H1 (cell line): ENCODE results near the gene NMT1. TPM values are rescaled to one million over a fixed set of nuclear protein-coding genes. Genes with fewer than 3 reads are reported as not detected.

ENCODE experiments used
- CTCF ChIA-PET: fragments of 300-600 bp; sonication (Branson Sonifier 250); formaldehyde crosslinking; loops from one replicate; lab custom pipeline; 2021; ENCODE audit not compliant: partially characterized antibody; lab: Charles Lee
- POLR2A ChIA-PET: fragments of 300-600 bp; sonication (Branson Sonifier 250); formaldehyde crosslinking; loops from one replicate; lab custom pipeline; 2021; ENCODE audit warnings: inconsistent platforms; ENCODE audit not compliant: partially characterized antibody; lab: Charles Lee
- DNase-seq, 2 experiments: peaks; one replicate each; pipeline versions ENCODE4 v3.0.0 to v3.0.0-alpha.2; 2010 to 2022; ENCODE audit warnings: low spot score in 2 of 2, low read depth in 1 of 2, mixed read lengths in 1 of 2
- FAIRE-seq: peaks from 2 replicates; lab custom pipeline; 2011; peaks lifted over from hg19 to GRCh38; lab: Jason Lieb, UNC
- H2AFZ ChIP-seq: 2 replicates; pipeline ENCODE4 v1.8.1; 2012; ENCODE audit warnings: low read length, inconsistent platforms
- H2AK5ac ChIP-seq: 2 replicates; pipeline ENCODE4 v1.6.1; 2013; ENCODE audit warnings: low read depth, low read length
- H2BK120ac ChIP-seq: replicated peaks from 2 replicates; pipeline ENCODE3; 2013; ENCODE audit warnings: low read depth, low read length, inconsistent platforms
- H2BK12ac ChIP-seq: 2 replicates; pipeline ENCODE4 v1.6.1; 2013; ENCODE audit warnings: low read depth, low read length
- H2BK15ac ChIP-seq: 2 replicates; pipeline ENCODE4 v1.6.1; 2013; ENCODE audit warnings: low read length
- H2BK20ac ChIP-seq: 2 replicates; pipeline ENCODE4 v1.6.1; 2013; ENCODE audit warnings: low read length
- H2BK5ac ChIP-seq: 2 replicates; pipeline ENCODE4 v1.6.1; 2013; ENCODE audit warnings: low read depth, low read length
- H3K14ac ChIP-seq: 2 replicates; pipeline ENCODE4 v1.6.1; 2013; ENCODE audit warnings: inconsistent platforms; ENCODE audit not compliant: insufficient read length
- H3K18ac ChIP-seq: 2 replicates; pipeline ENCODE4 v1.6.1; 2013; ENCODE audit warnings: low read length; ENCODE audit errors: extremely low read depth
- H3K23ac ChIP-seq: 2 replicates; pipeline ENCODE4 v1.6.1; 2013; ENCODE audit warnings: inconsistent platforms; ENCODE audit not compliant: insufficient read length
- H3K23me2 ChIP-seq: 2 replicates; pipeline ENCODE4 v1.6.1; 2013; ENCODE audit warnings: low read depth, low read length
- H3K27ac ChIP-seq: 2 replicates; pipeline ENCODE4 v1.6.1; 2011; ENCODE audit warnings: low read depth, low read length, inconsistent platforms
- H3K27me3 ChIP-seq, 4 experiments: replicated peaks in 1 of 4; 1 replicate in 1 of 4; 2 replicates in 3 of 4; pipeline versions ENCODE4 v1.6.1 to v1.8.1; 2011 to 2013; ENCODE audit warnings: low read length in 3 of 4, mild to moderate bottlenecking in 3 of 4, inconsistent platforms in 2 of 4, mixed read lengths in 2 of 4, moderate library complexity in 1 of 4; ENCODE audit not compliant: control insufficient read depth in 3 of 4, insufficient read depth in 3 of 4; ENCODE audit errors: extremely low read depth in 1 of 4
- H3K36me3 ChIP-seq, 4 experiments: 2 replicates each; pipeline versions ENCODE4 v1.6.1 to v1.8.1; 2011 to 2013; ENCODE audit warnings: mild to moderate bottlenecking in 4 of 4, low read length in 3 of 4, moderate library complexity in 2 of 4, control low read depth in 1 of 4, inconsistent platforms in 1 of 4; ENCODE audit not compliant: insufficient read depth in 4 of 4, control insufficient read depth in 2 of 4
- H3K4ac ChIP-seq: replicated peaks from 2 replicates; pipeline ENCODE3; 2013; ENCODE audit warnings: low read length, low read depth, mixed read lengths, inconsistent platforms; ENCODE audit not compliant: insufficient read length
- H3K4me1 ChIP-seq, 4 experiments: replicated peaks in 1 of 4; 1 replicate in 1 of 4; 2 replicates in 3 of 4; pipeline versions ENCODE4 v1.6.1 to v1.8.1; 2011 to 2013; ENCODE audit warnings: low read length in 3 of 4, inconsistent platforms in 2 of 4, mixed read lengths in 1 of 4; ENCODE audit not compliant: insufficient read depth in 4 of 4, control insufficient read depth in 3 of 4
- H3K4me2 ChIP-seq, 2 experiments: 2 replicates each; pipeline versions ENCODE4 v1.6.1 to v1.8.1; 2011 to 2013; ENCODE audit warnings: low read depth in 2 of 2, low read length in 2 of 2, control low read depth in 1 of 2, inconsistent platforms in 1 of 2, mild to moderate bottlenecking in 1 of 2; ENCODE audit not compliant: insufficient read depth in 1 of 2
- H3K4me3 ChIP-seq, 4 experiments: fragments of 200-600, 300-600 bp in 1 of 4; sonication (generic), shearing (Covaris generic), sonication (Bioruptor Twin) in 1 of 4; 2 replicates each; pipeline versions ENCODE4 v1.5.1 to v1.8.1; 2011 to 2016; ENCODE audit warnings: low read length in 4 of 4, low read depth in 3 of 4, control low read depth in 2 of 4, inconsistent platforms in 2 of 4, mild to moderate bottlenecking in 2 of 4, mixed read lengths in 1 of 4, moderate library complexity in 1 of 4; ENCODE audit not compliant: insufficient read depth in 2 of 4; ENCODE audit errors: extremely low read depth in 1 of 4
- H3K56ac ChIP-seq: replicated peaks from 2 replicates; pipeline ENCODE3; 2013; ENCODE audit warnings: low read depth, mild to moderate bottlenecking, mixed read lengths, low read length, inconsistent platforms; ENCODE audit not compliant: insufficient read length
- H3K79me1 ChIP-seq: 2 replicates; pipeline ENCODE4 v1.6.1; 2013; ENCODE audit warnings: low read depth, low read length, control low read depth
- H3K79me2 ChIP-seq, 2 experiments: 2 replicates each; pipeline versions ENCODE4 v1.6.1 to v1.8.1; 2012 to 2013; ENCODE audit warnings: low read length in 2 of 2, mild to moderate bottlenecking in 2 of 2, inconsistent platforms in 1 of 2; ENCODE audit not compliant: insufficient read depth in 2 of 2, control insufficient read depth in 1 of 2
- H3K9ac ChIP-seq, 4 experiments: replicated peaks in 1 of 4; 1 replicate in 1 of 4; 2 replicates in 3 of 4; pipeline versions ENCODE4 v1.6.1 to v1.8.1; 2011 to 2013; ENCODE audit warnings: low read depth in 3 of 4, low read length in 3 of 4, control low read depth in 2 of 4, mild to moderate bottlenecking in 2 of 4, moderate library complexity in 2 of 4, inconsistent platforms in 1 of 4; ENCODE audit errors: extremely low read depth in 1 of 4
- H3K9me3 ChIP-seq, 2 experiments: 2 replicates each; pipeline versions ENCODE4 v1.6.1 to v1.8.1; 2012 to 2013; ENCODE audit warnings: mild to moderate bottlenecking in 2 of 2, moderate library complexity in 2 of 2, control low read depth in 1 of 2, inconsistent platforms in 1 of 2, low read depth in 1 of 2, low read length in 1 of 2, mixed read lengths in 1 of 2; ENCODE audit not compliant: insufficient read depth in 2 of 2
- H4K20me1 ChIP-seq, 2 experiments: replicated peaks in 1 of 2; 2 replicates each; pipeline versions ENCODE3 to v1.8.1; 2011 to 2013; ENCODE audit warnings: inconsistent platforms in 2 of 2, low read length in 2 of 2, mild to moderate bottlenecking in 1 of 2; ENCODE audit not compliant: insufficient read depth in 2 of 2, control insufficient read depth in 1 of 2
- H4K5ac ChIP-seq: 2 replicates; pipeline ENCODE4 v1.6.1; 2013; ENCODE audit warnings: low read length, low read depth, mixed read lengths, inconsistent platforms; ENCODE audit not compliant: insufficient read length
- H4K8ac ChIP-seq: 2 replicates; pipeline ENCODE4 v1.8.0; 2013; ENCODE audit warnings: mild to moderate bottlenecking, moderate library complexity, low read length, inconsistent platforms; ENCODE audit not compliant: insufficient read depth; ENCODE audit errors: extremely low read depth
- H4K91ac ChIP-seq: replicated peaks from 2 replicates; pipeline ENCODE3; 2013; ENCODE audit warnings: low read length, mixed read lengths, inconsistent platforms; ENCODE audit not compliant: insufficient read length
- CTCF ChIP-seq, 3 experiments: IDR thresholded peaks; 1 replicate in 2 of 3; 2 replicates in 1 of 3; pipeline versions ENCODE4 v1.5.1 to v1.6.1; 2011; ENCODE audit warnings: low read length in 3 of 3, mild to moderate bottlenecking in 3 of 3, inconsistent platforms in 2 of 3, low read depth in 1 of 3, moderate library complexity in 1 of 3; ENCODE audit not compliant: insufficient read depth in 1 of 3; ENCODE audit errors: control extremely low read depth in 1 of 3
- GTF2F1 ChIP-seq: IDR thresholded peaks from 2 replicates; pipeline ENCODE4 v1.6.1; 2012; ENCODE audit warnings: low read depth, low read length, improper control_type of control experiment, borderline replicate concordance
- SAP30 ChIP-seq: fragments of 300-600 bp; sonication (generic); IDR thresholded peaks from 2 replicates; pipeline ENCODE4 v1.7.1; 2012; ENCODE audit warnings: low read length, moderate library complexity, mild to moderate bottlenecking, inconsistent platforms; ENCODE audit not compliant: insufficient read depth, insufficient replicate concordance
- SIRT6 ChIP-seq: IDR thresholded peaks from one replicate; pipeline ENCODE4 v1.7.1; 2012; ENCODE audit warnings: low read length, inconsistent platforms
- SP4 ChIP-seq: IDR thresholded peaks from 2 replicates; pipeline ENCODE4 v1.6.1; 2012; ENCODE audit warnings: low read length, inconsistent platforms
- WGBS, 2 experiments: shearing (Covaris generic) in 1 of 2; methylation state at CpG; one replicate each; pipeline versions ENCODE4 v1.1.6 to v1.1.7; 2013 to 2015; ENCODE audit warnings: low lambda C conversion rate in 2 of 2, mixed read lengths in 2 of 2, inconsistent platforms in 1 of 2, low coverage in 1 of 2, missing lambda C conversion rate in 1 of 2; ENCODE audit not compliant: insufficient replicate concordance in 2 of 2, insufficient coverage in 1 of 2, insufficient read length in 1 of 2; ENCODE audit errors: extremely low coverage in 1 of 2, missing lambda C conversion rate in 1 of 2; 5-methylcytosine and 5-hydroxymethylcytosine counted together
- polyA plus RNA-seq, 7 experiments: library from polyadenylated mRNA; depleted of rRNA in 3 of 7; stranded (reverse) in 5 of 7; unstranded in 2 of 7; fragments of >200 nt in 5 of 7; fragments of 200-250 nt in 2 of 7; gene quantifications; 1 replicate in 5 of 7; 2 replicates in 1 of 7; 4 replicates in 1 of 7; pipeline versions ENCODE4 v1.2.1 to v1.2.3, GENCODE V29; 2011 to 2013; ENCODE audit warnings: missing spikeins in 2 of 7, mixed read lengths in 2 of 7
- total RNA-seq: library from RNA; stranded (reverse); fragmentation: NEBNext Ultra II Directional; extraction: Animal tissue kit (Norgen Biotek cat#: 25700); gene quantifications from 2 replicates; pipeline ENCODE4 v1.2.1, GENCODE V29; 2021
- TF ChIP-seq, protein P1 (sequence below): IDR thresholded peaks from 2 replicates; pipeline ENCODE4 v1.6.1; 2011; ENCODE audit warnings: low read length, improper control_type of control experiment

NMT1 gene
- total and polyA plus RNA-seq, 2 of the 8 experiments (the other 6 are each of a cell fraction or from before 2014, with no cell fraction given): 42.9 to 149 TPM

GRCh38 chr17:45051060-45051719 lies 9.9 kb upstream of the NMT1 start, which contains the start of gene DCAKD:
Gene DCAKD, minus strand, starts transcription at chr17:45051632. Its CDS starts 16,747 bp downstream, at chr17:45034885.
- peak within 1 kb of the TSS; percentile 75 to 84 (median 79) for H3K4me3 ChIP-seq
- H3K4ac ChIP-seq: peak within 1 kb of the TSS; percentile 98
- H3K27me3 ChIP-seq: no peaks in the 10 kb centered on the region; a peak in 1 of 7 replicates
- peak within 1 kb of the TSS; percentile 91 for H4K91ac ChIP-seq
- no peaks in the 10 kb centered on the region; a peak in 1 of 8 replicates for H3K36me3 ChIP-seq
- peak within 1 kb of the TSS; percentile 47; the same call in 1 of the 2 replicates for H2AK5ac ChIP-seq
- FAIRE-seq: no peak
- peak within 1 kb of the TSS; percentile 44 for H3K14ac ChIP-seq
- peaks cover 8% of the 10 kb centered on the region; the same call in 1 of the 2 replicates for H3K23me2 ChIP-seq
- peaks cover 0 to 28% of the 10 kb centered on the region in 2 experiments; a peak in 2 of 4 replicates for H3K79me2 ChIP-seq
- peak within 1 kb of the TSS; percentile 69; the same call in 1 of the 2 replicates for H2BK5ac ChIP-seq
- H4K5ac ChIP-seq: peak within 1 kb of the TSS; percentile 91
- H4K8ac ChIP-seq: peak within 1 kb of the TSS; percentile 84; the same call in 1 of the 2 replicates
- peak within 1 kb of the TSS; percentile 95; the same call in 1 of the 2 replicates for H2AFZ ChIP-seq
- peak within 1 kb of the TSS; percentile 65; the same call in 1 of the 2 replicates for H2BK15ac ChIP-seq
- H3K4me2 ChIP-seq: peak within 1 kb of the TSS; percentile 94 to 96
- peak within 1 kb of the TSS; percentile 79 for H3K27ac ChIP-seq
- peak; percentile 79 to 89 for DNase-seq
- H3K79me1 ChIP-seq: no peaks in the 10 kb centered on the region
- peak within 1 kb of the TSS; percentile 70 for H3K56ac ChIP-seq
- peak within 1 kb of the TSS; percentile 5; the same call in 1 of the 2 replicates for H2BK20ac ChIP-seq
- 1% methylated on average over 37 of the region's 56 CpGs; no CpG with 5 or more reads in 1 of the 2 experiments for WGBS, 2 experiments
- no peaks in the 10 kb centered on the region; a peak in 1 of 4 replicates for H3K9me3 ChIP-seq
- H3K23ac ChIP-seq: no peak within 1 kb of the TSS
- peaks cover 0 to 4% (median 2%) of the 10 kb centered on the region in 4 experiments; a peak in 3 of 7 replicates for H3K4me1 ChIP-seq
- POLR2A ChIA-PET: interaction anchor here (0.9 to 4.7 kb wide), 14 partner anchors 8 to 343 kb away, joined by 3 to 51 read pairs (median 4); partner anchors contain the start of genes DBF4B, HEXIM1, HEXIM2 and NMT1
- peak within 1 kb of the TSS; percentile 90 for H2BK120ac ChIP-seq
- CTCF ChIA-PET: interaction anchor here (0.9 to 1.1 kb wide), 4 partner anchors 29 to 173 kb away, joined by 3 to 4 read pairs (median 4); no protein-coding TSS in a partner anchor
- peak within 1 kb of the TSS; percentile 9; the same call in 1 of the 2 replicates for H2BK12ac ChIP-seq
- H3K9ac ChIP-seq: peak within 1 kb of the TSS; percentile 78 to 83 (median 81)
- no peaks in the 10 kb centered on the region for H4K20me1 ChIP-seq
- H3K18ac ChIP-seq: peak within 1 kb of the TSS; percentile 75
- TF ChIP-seq SP4: no peak
- TF ChIP-seq GTF2F1: no peak
- TF ChIP-seq SIRT6: no peak
- no peak for TF ChIP-seq SAP30
- TF ChIP-seq, protein P1, sequence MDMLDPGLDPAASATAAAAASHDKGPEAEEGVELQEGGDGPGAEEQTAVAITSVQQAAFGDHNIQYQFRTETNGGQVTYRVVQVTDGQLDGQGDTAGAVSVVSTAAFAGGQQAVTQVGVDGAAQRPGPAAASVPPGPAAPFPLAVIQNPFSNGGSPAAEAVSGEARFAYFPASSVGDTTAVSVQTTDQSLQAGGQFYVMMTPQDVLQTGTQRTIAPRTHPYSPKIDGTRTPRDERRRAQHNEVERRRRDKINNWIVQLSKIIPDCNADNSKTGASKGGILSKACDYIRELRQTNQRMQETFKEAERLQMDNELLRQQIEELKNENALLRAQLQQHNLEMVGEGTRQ: no peak
- 0 out of 4 replicates have a peak, but pooled peaks of 1 of the 3 experiments have one; percentile 6 for TF ChIP-seq CTCF (IDR thresholded peaks at IDR 0.05; ENCODE audit: control extremely low read depth in 1 of 3, insufficient read depth in 1 of 3, low read depth in 1 of 3, low read length in 3 of 3)
